ENCODE data around the gene ZNF219.

GRCh38 chr14:21048638-21049037 lies 49.8 kb downstream of the ZNF219 start:
- TF ChIP-seq CTCF (IDR thresholded peaks at IDR 0.05) (no peak), FOXJ3 (CRISPR knock-in tag; IDR thresholded peaks at IDR 0.05; ENCODE audit: borderline replicate concordance) (no peak), STAT6 (CRISPR knock-in tag; conservative IDR thresholded peaks at IDR 0.05; ENCODE audit: low read depth) (no peak), PREB (CRISPR knock-in tag; IDR thresholded peaks at IDR 0.05; ENCODE audit: borderline replicate concordance) (no peak), ESRRA (CRISPR knock-in tag; IDR thresholded peaks at IDR 0.05; ENCODE audit: borderline replicate concordance) (no peak), CREB1 (CRISPR knock-in tag; IDR thresholded peaks at IDR 0.05) (no peak), IRF1 (CRISPR knock-in tag; IDR thresholded peaks at IDR 0.05) (no peak), FOXP1 (CRISPR knock-in tag; IDR thresholded peaks at IDR 0.05; ENCODE audit: borderline replicate concordance) (no peak), USF2 (CRISPR knock-in tag; IDR thresholded peaks at IDR 0.05) (no peak), MAX (CRISPR knock-in tag; IDR thresholded peaks at IDR 0.05) (no peak), ZNF423 (CRISPR knock-in tag; IDR thresholded peaks at IDR 0.05) (no peak), AR (CRISPR knock-in tag; IDR thresholded peaks at IDR 0.05) (no peak), GABPB1 (CRISPR knock-in tag; IDR thresholded peaks at IDR 0.05) (no peak)

Measured in WTC11 (cell line).